HCT116 (cell line): ENCODE results near the gene ARRDC3. TPM values are rescaled to one million over a fixed set of nuclear protein-coding genes. Genes with fewer than 3 reads are reported as not detected.

ENCODE experiments used
- ATAC-seq: fragments of 200-7000 bp; cut with Tn5 transposase; 2 replicates; pipeline ENCODE4 v1.9.1; 2020; ENCODE audit warnings: mild to moderate bottlenecking, moderate library complexity
- BruUV-seq: library from RNA; stranded (reverse); fragments of 400-500 nt; replicated peaks from 2 replicates; lab custom pipeline; 2021; lab: Mats Ljungman, UMichigan
- CTCF ChIA-PET: fragments of 300-600 bp; sonication (Branson Sonifier 250); formaldehyde crosslinking; loops from one replicate; lab custom pipeline; 2021; ENCODE audit warnings: antibody characterized with exemption; lab: Charles Lee
- POLR2A ChIA-PET: fragments of 300-600, 350-600 bp; sonication (Branson Sonifier 250); formaldehyde crosslinking; loops from one replicate; lab custom pipeline; 2021; ENCODE audit warnings: antibody characterized with exemption; lab: Charles Lee
- RAD21 ChIA-PET, 2 experiments: fragments of 300-600 bp; sonication (Branson Sonifier 250); formaldehyde crosslinking; loops; one replicate each; lab custom pipeline; 2023; ENCODE audit warnings: low total read pairs in 2 of 2; ENCODE audit not compliant: uncharacterized antibody in 2 of 2, unreplicated experiment in 2 of 2, low non-redundant PET in 1 of 2; lab: Charles Lee
- DNase-seq: peaks from one replicate; pipeline ENCODE4 v3.0.0-alpha.2; 2010; ENCODE audit warnings: low read depth, low spot score
- H2AFZ ChIP-seq: fragments of 200-600 bp; shearing (Covaris generic), sonication (generic); 2 replicates; pipeline ENCODE4 v1.6.1; 2017; ENCODE audit warnings: low read depth, mixed run types, mixed read lengths, antibody characterized with exemption, low read length; ENCODE audit not compliant: poor library complexity, severe bottlenecking
- H3K27ac ChIP-seq: 2 replicates; pipeline ENCODE4 v1.5.1; 2012; ENCODE audit warnings: low read depth, low read length
- H3K27me3 ChIP-seq: fragments of 200-600 bp; sonication (generic); 2 replicates; pipeline ENCODE4 v1.6.1; 2016; ENCODE audit warnings: mixed run types, low read length, mixed read lengths; ENCODE audit not compliant: insufficient read depth
- H3K36me3 ChIP-seq, 2 experiments: fragments of 200-500 bp in 1 of 2; fragments of 200-600 bp in 1 of 2; sonication (Bioruptor generic) in 1 of 2; sonication (generic) in 1 of 2; 2 replicates each; pipeline versions ENCODE4 v1.5.1 to v1.6.1; 2014 to 2016; ENCODE audit warnings: low read length in 2 of 2, inconsistent platforms in 1 of 2, mixed read lengths in 1 of 2, mixed run types in 1 of 2; ENCODE audit not compliant: insufficient read depth in 2 of 2, control insufficient read depth in 1 of 2
- H3K4me1 ChIP-seq, 2 experiments: fragments of 200-600 bp in 1 of 2; sonication (generic) in 1 of 2; 2 replicates each; pipeline versions ENCODE4 v1.5.1 to v1.6.1; 2012 to 2017; ENCODE audit warnings: low read length in 2 of 2, inconsistent platforms in 1 of 2, mild to moderate bottlenecking in 1 of 2, mixed read lengths in 1 of 2, mixed run types in 1 of 2, moderate library complexity in 1 of 2; ENCODE audit not compliant: insufficient read depth in 2 of 2, control insufficient read depth in 1 of 2
- H3K4me2 ChIP-seq: fragments of 200-600 bp; sonication (generic); 2 replicates; pipeline ENCODE4 v1.6.1; 2017; ENCODE audit warnings: mixed run types, low read length, mixed read lengths
- H3K4me3 ChIP-seq, 2 experiments: fragments of 200-600 bp in 1 of 2; sonication (generic) in 1 of 2; replicated peaks in 1 of 2; 2 replicates each; pipeline ENCODE4 v1.5.1; 2011 to 2016; ENCODE audit warnings: low read length in 2 of 2, control low read depth in 1 of 2, low read depth in 1 of 2, mild to moderate bottlenecking in 1 of 2, mixed read lengths in 1 of 2, mixed run types in 1 of 2
- H3K79me2 ChIP-seq: fragments of 200-600 bp; sonication (generic); 2 replicates; pipeline ENCODE4 v1.6.1; 2017; ENCODE audit warnings: mild to moderate bottlenecking, mixed run types, low read length, moderate library complexity, mixed read lengths; ENCODE audit not compliant: insufficient read depth
- H3K9ac ChIP-seq: fragments of 200-600 bp; sonication (generic); 2 replicates; pipeline ENCODE4 v1.6.1; 2016; ENCODE audit warnings: low read length, mixed read lengths
- H3K9me2 ChIP-seq: fragments of 200-600 bp; sonication (generic), shearing (Covaris generic); 2 replicates; pipeline ENCODE4 v1.6.1; 2017; ENCODE audit warnings: mixed run types, mild to moderate bottlenecking, moderate library complexity; ENCODE audit not compliant: insufficient read depth
- H3K9me3 ChIP-seq, 2 experiments: fragments of 200-500 bp in 1 of 2; fragments of 200-600 bp in 1 of 2; sonication (Bioruptor generic) in 1 of 2; sonication (generic) in 1 of 2; 2 replicates each; pipeline ENCODE4 v1.6.1; 2014 to 2017; ENCODE audit warnings: low read length in 2 of 2, mixed read lengths in 2 of 2, inconsistent platforms in 1 of 2, low read depth in 1 of 2, mild to moderate bottlenecking in 1 of 2, mixed run types in 1 of 2, moderate library complexity in 1 of 2; ENCODE audit not compliant: control insufficient read depth in 1 of 2, insufficient read depth in 1 of 2
- H4K20me1 ChIP-seq: fragments of 200-600 bp; sonication (generic), shearing (Covaris generic); 2 replicates; pipeline ENCODE4 v1.6.1; 2017; ENCODE audit warnings: mixed run types, mild to moderate bottlenecking, moderate library complexity; ENCODE audit not compliant: insufficient read depth
- EZH2phosphoT487 ChIP-seq: fragments of 200-600 bp; IDR thresholded peaks from 2 replicates; pipeline ENCODE4 v1.6.1; 2018; ENCODE audit warnings: antibody characterized with exemption, borderline replicate concordance
- FOSL1 ChIP-seq: IDR thresholded peaks from 2 replicates; pipeline ENCODE4 v1.6.1; 2012; ENCODE audit warnings: low read depth
- JUND ChIP-seq: IDR thresholded peaks from 2 replicates; pipeline ENCODE4 v1.6.1; 2012
- intact Hi-C: fragments of 100-400 bp; cut with micrococcal nuclease; formaldehyde crosslinking; loops from 2 replicates; pipeline ENCODE4 v1.10.0; 2022
- total RNA-seq: library from RNA; stranded (reverse); gene quantifications from one replicate; pipeline ENCODE4 v1.2.1, GENCODE V29; 2021; ENCODE audit not compliant: unreplicated experiment
- TF ChIP-seq, protein P1 (sequence below): IDR thresholded peaks from 2 replicates; pipeline ENCODE4 v1.6.1; 2012; ENCODE audit warnings: low read depth

ARRDC3 gene
- total RNA-seq, 1 experiment from 2014 or later, result 41.5 TPM

DNA sequence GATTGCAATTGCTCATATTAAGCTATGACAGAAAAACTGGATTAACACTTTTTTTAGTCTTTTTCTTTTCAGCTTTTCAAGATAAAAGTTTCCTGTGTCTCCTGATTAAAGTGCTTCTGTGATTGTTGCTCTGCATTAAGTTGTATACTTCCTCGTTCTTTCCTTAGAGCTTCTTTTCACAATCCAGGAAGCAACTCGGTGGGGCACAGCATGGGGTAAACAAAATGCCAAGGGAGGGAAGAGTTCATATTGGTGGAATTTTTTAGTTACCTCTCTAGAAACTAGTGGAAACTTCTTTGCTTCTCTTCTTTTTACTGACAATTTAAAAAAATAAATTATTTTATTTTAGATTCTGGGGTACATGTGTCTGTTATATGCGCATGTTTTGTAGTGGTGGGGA, 37.8 kb upstream of the ARRDC3 start:
- Histone ChIP-seq H3K9me2 (no peaks in the 10 kb centered on the region), H3K4me1 (no peaks in the 10 kb centered on the region; a peak in 1 of 4 replicates), H3K4me3 (no peak overlapping the region), H3K79me2 (no peaks in the 10 kb centered on the region), H3K9me3 (no peaks in the 10 kb centered on the region), H3K27ac (no peak overlapping the region), H4K20me1 (no peaks in the 10 kb centered on the region), H3K4me2 (no peak overlapping the region), H2AFZ (no peak overlapping the region), H3K36me3 (no peaks in the 10 kb centered on the region), H3K27me3 (no peaks in the 10 kb centered on the region), H3K9ac (no peak overlapping the region)
- TF ChIP-seq EZH2phosphoT487, result no peak
- TF ChIP-seq FOSL1, result no peak
- TF ChIP-seq JUND, result no peak
- TF ChIP-seq, protein P1, sequence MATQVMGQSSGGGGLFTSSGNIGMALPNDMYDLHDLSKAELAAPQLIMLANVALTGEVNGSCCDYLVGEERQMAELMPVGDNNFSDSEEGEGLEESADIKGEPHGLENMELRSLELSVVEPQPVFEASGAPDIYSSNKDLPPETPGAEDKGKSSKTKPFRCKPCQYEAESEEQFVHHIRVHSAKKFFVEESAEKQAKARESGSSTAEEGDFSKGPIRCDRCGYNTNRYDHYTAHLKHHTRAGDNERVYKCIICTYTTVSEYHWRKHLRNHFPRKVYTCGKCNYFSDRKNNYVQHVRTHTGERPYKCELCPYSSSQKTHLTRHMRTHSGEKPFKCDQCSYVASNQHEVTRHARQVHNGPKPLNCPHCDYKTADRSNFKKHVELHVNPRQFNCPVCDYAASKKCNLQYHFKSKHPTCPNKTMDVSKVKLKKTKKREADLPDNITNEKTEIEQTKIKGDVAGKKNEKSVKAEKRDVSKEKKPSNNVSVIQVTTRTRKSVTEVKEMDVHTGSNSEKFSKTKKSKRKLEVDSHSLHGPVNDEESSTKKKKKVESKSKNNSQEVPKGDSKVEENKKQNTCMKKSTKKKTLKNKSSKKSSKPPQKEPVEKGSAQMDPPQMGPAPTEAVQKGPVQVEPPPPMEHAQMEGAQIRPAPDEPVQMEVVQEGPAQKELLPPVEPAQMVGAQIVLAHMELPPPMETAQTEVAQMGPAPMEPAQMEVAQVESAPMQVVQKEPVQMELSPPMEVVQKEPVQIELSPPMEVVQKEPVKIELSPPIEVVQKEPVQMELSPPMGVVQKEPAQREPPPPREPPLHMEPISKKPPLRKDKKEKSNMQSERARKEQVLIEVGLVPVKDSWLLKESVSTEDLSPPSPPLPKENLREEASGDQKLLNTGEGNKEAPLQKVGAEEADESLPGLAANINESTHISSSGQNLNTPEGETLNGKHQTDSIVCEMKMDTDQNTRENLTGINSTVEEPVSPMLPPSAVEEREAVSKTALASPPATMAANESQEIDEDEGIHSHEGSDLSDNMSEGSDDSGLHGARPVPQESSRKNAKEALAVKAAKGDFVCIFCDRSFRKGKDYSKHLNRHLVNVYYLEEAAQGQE, result no peak
- ChIA-PET RAD21 (no interaction called here), POLR2A (no interaction called here), CTCF (interaction anchor here (2.4 to 8.0 kb wide), 4 partner anchors 36 to 618 kb away, joined by 18 to 67 read pairs (median 40); partner anchors contain the start of gene ARRDC3)
- no peak for ATAC-seq
- BruUV-seq, result no TSS peak
- intact Hi-C loops, result no loop called here
- DNase-seq, result no peak
